GM23248 (cell line): ENCODE measurements around the gene TNFRSF12A. TPM values are rescaled to one million over a fixed set of nuclear protein-coding genes. Genes with fewer than 3 reads are reported as not detected.

Source experiments
- DNase-seq: peaks from one replicate; pipeline ENCODE4 v3.0.0-alpha.2; 2015
- H2AFZ ChIP-seq: fragments of 200-600 bp; sonication (generic); 2 replicates; pipeline ENCODE4 v1.6.1; 2016; ENCODE audit warnings: antibody characterized with exemption
- H3F3A ChIP-seq: fragments of 200-600 bp; sonication (generic); 2 replicates; pipeline ENCODE4 v1.6.1; 2016; ENCODE audit warnings: mild to moderate bottlenecking, antibody characterized with exemption, mixed run types; ENCODE audit not compliant: insufficient read depth
- H3K27ac ChIP-seq: fragments of 200-600 bp; sonication (generic); 2 replicates; pipeline ENCODE4 v1.5.1; 2016; ENCODE audit warnings: mild to moderate bottlenecking
- H3K27me3 ChIP-seq: fragments of 200-600 bp; sonication (generic); replicated peaks from 2 replicates; pipeline ENCODE4 v1.6.1; 2016; ENCODE audit warnings: mild to moderate bottlenecking; ENCODE audit not compliant: insufficient read depth
- H3K36me3 ChIP-seq: fragments of 200-600 bp; sonication (generic); 2 replicates; pipeline ENCODE4 v1.6.1; 2016; ENCODE audit warnings: low read depth, mild to moderate bottlenecking
- H3K4me1 ChIP-seq: fragments of 200-600 bp; sonication (generic); 2 replicates; pipeline ENCODE4 v1.6.1; 2016; ENCODE audit warnings: mild to moderate bottlenecking; ENCODE audit not compliant: insufficient read depth
- H3K4me2 ChIP-seq: fragments of 200-600 bp; sonication (generic); one replicate; pipeline ENCODE4 v1.6.1; 2016; ENCODE audit warnings: mild to moderate bottlenecking; ENCODE audit not compliant: unreplicated experiment
- H3K4me3 ChIP-seq: fragments of 200-600 bp; sonication (generic); 2 replicates; pipeline ENCODE4 v1.5.1; 2016; ENCODE audit warnings: mild to moderate bottlenecking
- H3K79me2 ChIP-seq: fragments of 200-600 bp; sonication (generic); 2 replicates; pipeline ENCODE4 v1.6.1; 2016; ENCODE audit warnings: mild to moderate bottlenecking; ENCODE audit not compliant: insufficient read depth
- H3K9ac ChIP-seq: fragments of 200-600 bp; sonication (generic); 2 replicates; pipeline ENCODE4 v1.6.1; 2016; ENCODE audit warnings: mild to moderate bottlenecking
- H3K9me2 ChIP-seq: fragments of 200-600 bp; sonication (generic); 2 replicates; pipeline ENCODE4 v1.6.1; 2016; ENCODE audit warnings: mixed run types, mild to moderate bottlenecking, moderate library complexity; ENCODE audit not compliant: insufficient read depth
- H3K9me3 ChIP-seq: fragments of 200-600 bp; sonication (generic); one replicate; pipeline ENCODE4 v1.6.1; 2017; ENCODE audit warnings: low read depth
- H4K20me1 ChIP-seq: fragments of 200-600 bp; sonication (generic); 2 replicates; pipeline ENCODE4 v1.6.0; 2016; ENCODE audit not compliant: insufficient read depth
- EZH2 ChIP-seq: fragments of 200-600 bp; sonication (generic); IDR thresholded peaks from 2 replicates; pipeline ENCODE4 v1.6.1; 2018; ENCODE audit warnings: antibody characterized with exemption, mild to moderate bottlenecking; ENCODE audit not compliant: insufficient read depth, poor library complexity, severe bottlenecking
- EZH2phosphoT487 ChIP-seq: fragments of 200-600 bp; sonication (generic); IDR thresholded peaks from 2 replicates; pipeline ENCODE4 v1.6.1; 2018; ENCODE audit warnings: antibody characterized with exemption, moderate library complexity, mild to moderate bottlenecking, low read depth; ENCODE audit not compliant: insufficient read depth
- WGBS, 2 experiments: methylation state at CpG; one replicate each; pipeline ENCODE4 v1.1.6; 2015 to 2017; ENCODE audit warnings: low lambda C conversion rate in 2 of 2, low coverage in 1 of 2; ENCODE audit errors: missing lambda C conversion rate in 2 of 2; 5-methylcytosine and 5-hydroxymethylcytosine counted together
- in situ Hi-C: fragments of 300-500 bp; cut with MboI; formaldehyde crosslinking; loops from 2 replicates; pipeline ENCODE4 v1.15.0; 2020
- polyA plus RNA-seq: library from polyadenylated mRNA; unstranded; fragments of >200 nt; fragmentation: Nextera tagmentation; extraction: Ambion mirVana; gene quantifications from 2 replicates; pipeline ENCODE4 v1.2.1, GENCODE V29; 2016
- total RNA-seq: library from RNA; depleted of rRNA; stranded (reverse); fragments of >200 nt; shearing (Covaris generic); gene quantifications from 2 replicates; pipeline ENCODE4 v1.2.3, GENCODE V29; 2014

The TNFRSF12A gene
- total and polyA plus RNA-seq, 2 experiments from 2014 or later, result 735 to 864 TPM

DNA sequence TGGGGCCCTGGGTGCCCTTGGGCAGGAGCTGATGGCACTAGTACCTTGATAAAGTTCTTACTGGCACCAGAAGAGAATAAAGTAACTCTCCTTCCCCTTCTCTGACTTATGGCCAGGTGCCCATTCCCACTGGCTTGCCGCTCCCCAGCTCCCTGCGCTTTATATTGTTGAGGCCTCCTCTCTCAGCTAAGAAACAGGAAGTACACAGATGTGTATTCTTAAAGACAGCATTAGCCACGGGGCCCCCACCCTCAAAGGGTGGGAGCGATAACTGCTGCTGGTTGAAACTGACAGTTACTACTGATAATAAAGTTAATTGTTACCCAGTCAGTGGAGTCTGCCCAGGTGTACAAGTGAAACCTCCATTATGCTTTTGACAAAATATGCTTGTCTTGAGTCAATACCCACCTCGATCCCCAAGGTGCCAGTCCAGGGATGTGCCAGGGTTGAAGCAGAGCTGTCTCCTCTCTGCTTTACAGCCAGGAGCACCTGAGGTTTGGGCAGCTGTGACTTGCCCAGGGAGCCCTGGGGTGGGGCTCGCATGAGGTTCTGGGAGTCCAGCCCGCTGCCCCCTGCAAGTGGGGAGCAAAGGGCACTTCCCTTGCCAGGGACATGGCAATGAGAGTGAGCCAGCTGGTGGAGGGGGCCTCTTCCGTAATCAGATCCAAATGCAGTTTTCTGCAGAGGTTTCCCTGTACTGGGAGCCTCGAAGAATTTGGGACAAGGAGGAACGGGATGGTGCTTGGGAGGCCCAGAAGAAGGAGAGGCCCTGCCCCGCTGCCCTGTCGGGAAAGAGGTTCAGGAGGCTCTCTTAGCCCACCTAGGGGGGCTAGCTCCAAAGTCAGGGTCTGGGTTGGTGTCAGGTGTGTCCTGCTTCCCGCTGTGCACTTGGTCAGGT, 12.9 kb upstream of the TNFRSF12A start:
- H3K4me2 ChIP-seq, result no peak overlapping the region
- H3K9ac ChIP-seq, result no peak overlapping the region
- H4K20me1 ChIP-seq, result no peaks in the 10 kb centered on the region
- no peaks in the 10 kb centered on the region for H3F3A ChIP-seq
- no peaks in the 10 kb centered on the region for H3K36me3 ChIP-seq
- DNase-seq, result no peak
- H3K9me3 ChIP-seq, result no peaks in the 10 kb centered on the region
- H3K4me3 ChIP-seq, result no peak overlapping the region
- no peak overlapping the region for H3K27ac ChIP-seq
- peaks cover 9% of the 10 kb centered on the region; the same call in 1 of the 2 replicates for H3K27me3 ChIP-seq
- 62 to 64% methylated on average over 13 of the region's 13 CpGs for WGBS, 2 experiments
- H2AFZ ChIP-seq, result no peak overlapping the region
- TF ChIP-seq EZH2, result no peak
- no peak for TF ChIP-seq EZH2phosphoT487
- no peaks in the 10 kb centered on the region for H3K9me2 ChIP-seq
- no peaks in the 10 kb centered on the region for H3K79me2 ChIP-seq
- in situ Hi-C loops, result no loop called here
- H3K4me1 ChIP-seq, result no peaks in the 10 kb centered on the region

DNA sequence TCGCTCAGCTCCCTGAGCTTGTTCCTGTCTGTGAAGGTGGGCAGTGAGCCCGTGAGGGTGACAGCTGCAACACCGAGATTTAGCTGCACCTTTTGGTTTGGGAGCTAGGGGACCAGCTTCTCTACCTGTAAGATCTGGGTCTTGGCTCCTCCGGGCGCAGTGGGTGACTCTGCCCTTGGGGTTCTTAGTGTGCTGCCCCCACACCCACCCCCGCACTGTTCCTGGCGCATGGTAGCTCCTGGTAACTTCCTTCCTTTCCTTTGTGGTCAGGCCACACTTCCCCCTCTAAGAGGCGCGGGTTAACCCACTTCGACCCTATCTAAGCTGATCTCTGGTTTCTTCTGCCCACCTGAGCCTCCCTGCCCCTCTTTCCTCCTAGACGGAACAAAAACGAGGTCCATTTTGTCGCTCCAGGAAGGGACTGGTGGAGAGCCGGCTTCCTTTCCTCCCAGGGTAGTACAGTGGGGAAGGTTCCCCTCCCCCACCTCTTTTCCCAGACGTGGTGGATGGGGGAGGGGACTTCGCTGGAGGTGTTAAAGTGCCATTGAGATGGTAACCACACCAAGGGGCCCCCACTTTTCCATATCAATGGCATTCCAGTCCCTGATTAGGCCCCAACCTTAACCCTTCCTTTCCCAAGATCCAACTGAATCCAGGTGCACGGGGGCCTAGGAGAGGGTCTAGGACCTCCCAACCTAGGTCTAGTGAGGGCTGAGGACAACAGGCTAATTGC, 12.0 kb upstream of the TNFRSF12A start:
- Histone ChIP-seq H3K4me3 (no peak overlapping the region), H3K9me2 (no peaks in the 10 kb centered on the region), H3K27me3 (peaks cover 11% of the 10 kb centered on the region; the same call in 1 of the 2 replicates), H3K4me1 (peaks cover 2% of the 10 kb centered on the region; the same call in 1 of the 2 replicates), H3K79me2 (no peaks in the 10 kb centered on the region), H3K27ac (no peak overlapping the region), H3K4me2 (no peak overlapping the region), H3F3A (no peaks in the 10 kb centered on the region), H2AFZ (peak overlapping the region; percentile 53; the same call in 1 of the 2 replicates), H3K9ac (no peak overlapping the region), H3K36me3 (no peaks in the 10 kb centered on the region), H3K9me3 (no peaks in the 10 kb centered on the region), H4K20me1 (no peaks in the 10 kb centered on the region)
- DNase-seq, result no peak
- TF ChIP-seq EZH2, result no peak
- TF ChIP-seq EZH2phosphoT487, result no peak
- in situ Hi-C loops, result no loop called here
- 17% methylated on average over 17 of the region's 17 CpGs for WGBS, 2 experiments

DNA sequence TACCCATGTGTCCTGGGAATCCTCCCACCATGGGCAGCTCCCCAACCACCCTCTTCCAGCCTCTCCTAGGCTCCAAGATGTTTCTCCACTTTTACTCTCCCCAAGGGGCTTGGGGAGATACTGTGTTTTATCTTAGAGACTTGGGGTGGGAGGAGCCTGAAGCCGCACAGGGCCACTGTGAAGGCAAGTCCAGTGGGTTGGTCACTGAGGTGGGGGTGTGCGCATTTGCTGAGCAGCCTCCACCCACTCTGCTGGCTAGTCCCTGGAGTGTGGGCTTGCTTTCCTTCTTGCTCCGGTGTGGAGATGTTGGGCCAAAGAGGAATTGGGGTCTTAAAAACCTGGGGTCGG, 11.5 kb upstream of the TNFRSF12A start:
- H3K4me2 ChIP-seq, result no peak overlapping the region
- no peaks in the 10 kb centered on the region for H4K20me1 ChIP-seq
- H3K9me3 ChIP-seq, result no peaks in the 10 kb centered on the region
- no peak overlapping the region for H3K9ac ChIP-seq
- peaks cover 13% of the 10 kb centered on the region; the same call in 1 of the 2 replicates for H3K27me3 ChIP-seq
- WGBS, 2 experiments, result 56 to 59% methylated on average over 4 of the region's 4 CpGs
- H3K36me3 ChIP-seq, result no peaks in the 10 kb centered on the region
- no peaks in the 10 kb centered on the region for H3F3A ChIP-seq
- no peak for TF ChIP-seq EZH2
- TF ChIP-seq EZH2phosphoT487, result no peak
- no peaks in the 10 kb centered on the region for H3K79me2 ChIP-seq
- DNase-seq, result no peak
- H2AFZ ChIP-seq, result no peak overlapping the region
- peaks cover 6% of the 10 kb centered on the region; the same call in 1 of the 2 replicates for H3K4me1 ChIP-seq
- no peaks in the 10 kb centered on the region for H3K9me2 ChIP-seq
- in situ Hi-C loops, result no loop called here
- H3K27ac ChIP-seq, result no peak overlapping the region
- no peak overlapping the region for H3K4me3 ChIP-seq

DNA sequence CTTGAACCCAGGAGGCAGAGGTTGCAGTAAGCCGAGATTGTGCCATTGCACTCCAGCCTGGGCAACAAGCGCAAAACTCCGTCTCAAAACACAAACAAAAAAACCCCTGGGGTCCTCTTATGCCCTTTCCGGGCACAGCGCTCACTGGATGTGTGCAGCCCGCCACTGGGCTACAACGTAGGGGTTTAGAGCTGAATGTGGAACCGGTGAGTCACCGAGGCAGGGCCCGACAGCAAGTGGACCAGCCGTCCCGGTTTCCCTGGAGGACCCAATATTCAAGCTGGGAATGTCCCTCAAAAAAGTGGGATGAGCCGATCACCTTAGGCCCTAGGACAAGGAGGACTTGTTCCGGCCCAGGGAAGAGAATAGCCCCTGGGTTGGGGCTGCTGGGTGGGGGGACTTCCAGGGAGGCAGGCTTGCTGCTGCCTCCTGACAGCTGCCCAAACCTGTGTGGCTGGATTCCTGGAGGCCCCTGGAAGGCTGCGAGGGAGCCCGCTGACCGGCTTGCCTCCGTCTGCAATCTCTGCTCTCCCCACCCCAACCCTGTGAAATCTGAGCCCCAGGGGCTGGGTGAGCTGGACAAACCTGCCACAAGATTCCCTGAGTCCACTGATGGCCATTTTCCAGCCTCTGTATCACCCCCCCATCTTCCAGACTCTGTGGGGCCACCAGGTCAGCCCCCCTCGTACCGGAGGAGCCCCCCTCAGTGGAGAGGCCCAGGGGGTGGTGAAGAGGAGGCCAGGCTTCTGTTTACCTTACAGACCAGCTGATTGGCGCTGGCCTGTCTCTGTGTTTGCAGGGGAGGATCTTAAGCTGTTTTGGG, 10.4 kb upstream of the TNFRSF12A start:
- Histone ChIP-seq H2AFZ (no peak overlapping the region), H3K4me2 (no peak overlapping the region), H3K36me3 (no peaks in the 10 kb centered on the region), H3K9me2 (no peaks in the 10 kb centered on the region), H3K4me1 (peaks cover 6% of the 10 kb centered on the region; the same call in 1 of the 2 replicates), H3K79me2 (no peaks in the 10 kb centered on the region), H3K27me3 (peaks cover 13% of the 10 kb centered on the region; the same call in 1 of the 2 replicates), H3K9ac (no peak overlapping the region), H3K9me3 (no peaks in the 10 kb centered on the region), H3K4me3 (no peak overlapping the region), H3F3A (no peaks in the 10 kb centered on the region), H4K20me1 (no peaks in the 10 kb centered on the region), H3K27ac (no peak overlapping the region)
- DNase-seq, result peak; percentile 42
- 29% methylated on average over 18 to 21 of the region's 21 CpGs for WGBS, 2 experiments
- TF ChIP-seq EZH2 (no peak), EZH2phosphoT487 (no peak)
- in situ Hi-C loops, result no loop called here
